Panc1 (cell line): ENCODE measurements around the gene SKP1. TPM values are rescaled to one million over a fixed set of nuclear protein-coding genes. Genes with fewer than 3 reads are reported as not detected.
"Not testable (repeated sequence)": the region's sequence is repeated elsewhere in the genome, so short reads cannot be mapped to it uniquely, and the experiment has no call there.

ENCODE experiments used
- ATAC-seq: fragments of 200-7000 bp; cut with Tn5 transposase; 2 replicates; pipeline ENCODE4 v1.9.1; 2020; ENCODE audit warnings: mild to moderate bottlenecking, moderate library complexity
- BruUV-seq: library from RNA; stranded (reverse); fragments of 400-500 nt; replicated peaks from 2 replicates; lab custom pipeline; 2021; lab: Mats Ljungman, UMichigan
- CTCF ChIA-PET: fragments of 300-600 bp; sonication (Branson Sonifier 250); formaldehyde crosslinking; loops from one replicate; lab custom pipeline; 2022; ENCODE audit warnings: antibody characterized with exemption; lab: Charles Lee
- POLR2A ChIA-PET: fragments of 300-600 bp; sonication (Branson Sonifier 250); formaldehyde crosslinking; loops from one replicate; lab custom pipeline; 2022; ENCODE audit warnings: antibody characterized with exemption; lab: Charles Lee
- DNase-seq: peaks from one replicate; pipeline ENCODE4 v3.0.0-alpha.2; 2010; ENCODE audit warnings: low read depth, low spot score
- H3K27ac ChIP-seq: 2 replicates; pipeline ENCODE4 v1.5.1; 2011; ENCODE audit warnings: mild to moderate bottlenecking, low read length, inconsistent platforms
- H3K27me3 ChIP-seq: fragments of 200-500 bp; sonication (Bioruptor generic); 2 replicates; pipeline ENCODE4 v1.6.0; 2014; ENCODE audit warnings: low read length, inconsistent platforms; ENCODE audit not compliant: control insufficient read depth, insufficient read depth
- H3K36me3 ChIP-seq: fragments of 200-500 bp; sonication (Bioruptor generic); 2 replicates; pipeline ENCODE4 v1.5.1; 2014; ENCODE audit warnings: inconsistent platforms, mild to moderate bottlenecking, low read length, moderate library complexity; ENCODE audit not compliant: control insufficient read depth, insufficient read depth
- H3K4me1 ChIP-seq: 2 replicates; pipeline ENCODE4 v1.5.1; 2011; ENCODE audit warnings: inconsistent platforms, mild to moderate bottlenecking, low read length, moderate library complexity; ENCODE audit not compliant: control insufficient read depth, insufficient read depth
- H3K4me3 ChIP-seq, 2 experiments: 2 replicates each; pipeline ENCODE4 v1.5.1; 2011 to 2012; ENCODE audit warnings: low read depth in 2 of 2, low read length in 2 of 2, mild to moderate bottlenecking in 2 of 2, inconsistent platforms in 1 of 2, moderate library complexity in 1 of 2
- H3K9me3 ChIP-seq: fragments of 200-500 bp; sonication (Bioruptor generic); 2 replicates; pipeline ENCODE4 v1.5.1; 2014; ENCODE audit warnings: low read depth, mild to moderate bottlenecking, inconsistent platforms, low read length, moderate library complexity; ENCODE audit not compliant: control insufficient read depth, insufficient read depth
- CTCF ChIP-seq: fragments of 450-650 bp; IDR thresholded peaks from 2 replicates; pipeline ENCODE4 v1.5.1; 2017; ENCODE audit warnings: mild to moderate bottlenecking
- POLR2AphosphoS5 ChIP-seq: IDR thresholded peaks from 2 replicates; pipeline ENCODE4 v1.6.1; 2012; ENCODE audit warnings: mild to moderate bottlenecking, low read depth, low read length, moderate library complexity
- REST ChIP-seq, 2 experiments: IDR thresholded peaks; 2 replicates each; pipeline ENCODE4 v1.6.1; 2011 to 2012; ENCODE audit warnings: low read depth in 2 of 2, control low read depth in 1 of 2, low read length in 1 of 2, mild to moderate bottlenecking in 1 of 2, moderate library complexity in 1 of 2; ENCODE audit not compliant: insufficient read depth in 1 of 2
- SIN3A ChIP-seq: IDR thresholded peaks from 2 replicates; pipeline ENCODE4 v1.6.1; 2012; ENCODE audit warnings: low read depth, mild to moderate bottlenecking, low read length, moderate library complexity, borderline replicate concordance; ENCODE audit not compliant: insufficient read depth
- TCF7L2 ChIP-seq: IDR thresholded peaks from 2 replicates; pipeline ENCODE4 v1.6.1; 2011; ENCODE audit warnings: mild to moderate bottlenecking, low read depth, low read length, inconsistent platforms
- in situ Hi-C: cut with HindIII; loops from 2 replicates; pipeline ENCODE4 v1.10.0; 2016; ENCODE audit warnings: low sequenced_read_pairs, low pct_unique_long_range_greater_than_20kb
- intact Hi-C: fragments of 100-400 bp; cut with micrococcal nuclease; formaldehyde crosslinking; loops from one replicate; pipeline ENCODE4 v1.10.0; 2022; ENCODE audit not compliant: unreplicated experiment
- total RNA-seq: library from RNA; stranded (reverse); gene quantifications from one replicate; pipeline ENCODE4 v1.2.1, GENCODE V29; 2021; ENCODE audit not compliant: unreplicated experiment

Gene SKP1
- total RNA-seq, 1 experiment from 2014 or later = 301 TPM

GRCh38 chr5:134215757-134216156 is 39.0 kb upstream of the SKP1 start:
- Histone ChIP-seq H3K4me1 (peaks cover 16% of the 10 kb centered on the region), H3K9me3 (no peaks in the 10 kb centered on the region), H3K4me3 (no peak overlapping the region), H3K27me3 (no peaks in the 10 kb centered on the region), H3K27ac (no peak overlapping the region), H3K36me3 (no peaks in the 10 kb centered on the region; the same call in 1 of the 2 replicates)
- ChIA-PET POLR2A (no interaction called here), CTCF (no interaction called here)
- in situ Hi-C loops (no loop called here), intact Hi-C loops (no loop called here)
- ATAC-seq (no peak), DNase-seq (no peak)
- no TSS peak for BruUV-seq
- no peak for TF ChIP-seq REST (IDR thresholded peaks at IDR 0.05; ENCODE audit: insufficient read depth in 1 of 2, low read depth in 2 of 2, low read length in 1 of 2)
- TF ChIP-seq POLR2AphosphoS5 = no peak
- no peak for TF ChIP-seq CTCF
- TF ChIP-seq SIN3A = no peak
- TF ChIP-seq TCF7L2 = no peak

- not testable (repeated sequence) for DNase-seq
These were observed 34.7 kb upstream of the SKP1 start for GRCh38 chr5:134211263-134212031.

More at GRCh38 chr5:134211263-134212031, 34.7 kb upstream of the SKP1 start:
- ChIA-PET CTCF (interaction anchor here (0.6 to 0.7 kb wide), 3 partner anchors 43 to 152 kb away, joined by 3 to 7 read pairs (median 4); no protein-coding TSS in a partner anchor), POLR2A (interaction anchor here (0.7 kb wide), 2 partner anchors 111 to 114 kb away, joined by 4 to 5 read pairs; no protein-coding TSS in a partner anchor)
- H3K4me1 ChIP-seq, in situ Hi-C loops, H3K27ac ChIP-seq, H3K27me3 ChIP-seq, ATAC-seq, H3K36me3 ChIP-seq, intact Hi-C loops, BruUV-seq, H3K4me3 ChIP-seq, H3K9me3 ChIP-seq: not testable (repeated sequence)
